SK-N-SH (cell line): Measurements from ENCODE around the gene UCHL3. TPM values are rescaled to one million over a fixed set of nuclear protein-coding genes. Genes with fewer than 3 reads are reported as not detected.

Source experiments
- CTCF ChIA-PET: fragments of 300-600, 350-600 bp; formaldehyde crosslinking; extraction: SDS; loops from one replicate; lab custom pipeline; 2021; lab: Yijun Ruan, JAX
- POLR2A ChIA-PET: fragments of 350-600 bp; sonication (Branson Sonifier 250); formaldehyde crosslinking; extraction: SDS; loops from one replicate; lab custom pipeline; 2020; ENCODE audit warnings: antibody characterized with exemption, inconsistent platforms; lab: Yijun Ruan, JAX
- DNase-seq: peaks from one replicate; pipeline ENCODE4 v3.0.0; 2012
- H2AFZ ChIP-seq: fragments of 200-600 bp; sonication (generic); 2 replicates; pipeline ENCODE4 v1.8.1; 2016; ENCODE audit warnings: antibody characterized with exemption, mild to moderate bottlenecking, low read depth
- H3F3A ChIP-seq: fragments of 200-600 bp; sonication (generic); replicated peaks from 2 replicates; pipeline ENCODE3; 2016; ENCODE audit warnings: antibody characterized with exemption, mild to moderate bottlenecking; ENCODE audit not compliant: insufficient read depth
- H3K27ac ChIP-seq, 2 experiments: fragments of 200-500 bp in 1 of 2; fragments of 200-600 bp in 1 of 2; sonication (Bioruptor generic) in 1 of 2; sonication (generic), shearing (Covaris generic) in 1 of 2; 2 replicates each; pipeline versions ENCODE4 v1.5.1 to v1.6.1; 2014 to 2016; ENCODE audit warnings: low read depth in 2 of 2, inconsistent platforms in 1 of 2, low read length in 1 of 2, mild to moderate bottlenecking in 1 of 2, mixed read lengths in 1 of 2
- H3K27me3 ChIP-seq: fragments of 200-600 bp; sonication (generic), shearing (Covaris generic); 2 replicates; pipeline ENCODE4 v1.6.1; 2016; ENCODE audit warnings: mixed run types; ENCODE audit not compliant: insufficient read depth
- H3K36me3 ChIP-seq, 2 experiments: fragments of 200-500 bp in 1 of 2; fragments of 200-600 bp in 1 of 2; sonication (Bioruptor generic) in 1 of 2; sonication (generic) in 1 of 2; replicated peaks in 1 of 2; 2 replicates each; pipeline versions ENCODE3 to v1.5.1; 2014 to 2016; ENCODE audit warnings: low read length in 1 of 2, mild to moderate bottlenecking in 1 of 2; ENCODE audit not compliant: insufficient read depth in 2 of 2, control insufficient read depth in 1 of 2
- H3K4me1 ChIP-seq, 2 experiments: fragments of 200-500 bp in 1 of 2; fragments of 200-600 bp in 1 of 2; sonication (Bioruptor generic) in 1 of 2; sonication (generic), shearing (Covaris generic) in 1 of 2; 2 replicates each; pipeline versions ENCODE4 v1.5.1 to v1.6.1; 2014 to 2016; ENCODE audit warnings: low read depth in 1 of 2, low read length in 1 of 2, mixed run types in 1 of 2; ENCODE audit not compliant: insufficient read depth in 2 of 2, control insufficient read depth in 1 of 2
- H3K4me2 ChIP-seq: fragments of 200-600 bp; sonication (generic), shearing (Covaris generic); 2 replicates; pipeline ENCODE4 v1.6.1; 2017; ENCODE audit warnings: mixed run types
- H3K4me3 ChIP-seq, 2 experiments: fragments of 200-500 bp in 1 of 2; fragments of 200-600 bp in 1 of 2; sonication (Bioruptor generic) in 1 of 2; sonication (generic), shearing (Covaris generic) in 1 of 2; 2 replicates each; pipeline versions ENCODE4 v1.5.1 to v1.8.1; 2014 to 2016; ENCODE audit warnings: low read depth in 2 of 2, inconsistent platforms in 1 of 2, low read length in 1 of 2, mild to moderate bottlenecking in 1 of 2, mixed read lengths in 1 of 2, moderate library complexity in 1 of 2
- H3K79me2 ChIP-seq: fragments of 200-600 bp; sonication (generic); 2 replicates; pipeline ENCODE4 v1.8.1; 2017; ENCODE audit warnings: mild to moderate bottlenecking; ENCODE audit not compliant: insufficient read depth
- H3K9ac ChIP-seq: fragments of 200-600 bp; sonication (generic); 2 replicates; pipeline ENCODE4 v1.6.1; 2017; ENCODE audit warnings: mixed run types
- H3K9me2 ChIP-seq: fragments of 200-600 bp; sonication (generic); 2 replicates; pipeline ENCODE4 v1.6.1; 2017; ENCODE audit warnings: mixed run types
- H3K9me3 ChIP-seq: fragments of 200-600 bp; sonication (generic); 2 replicates; pipeline ENCODE4 v1.6.1; 2017; ENCODE audit warnings: mixed run types, mild to moderate bottlenecking, moderate library complexity
- H4K20me1 ChIP-seq: fragments of 200-600 bp; sonication (generic); 2 replicates; pipeline ENCODE4 v1.6.1; 2017; ENCODE audit warnings: mild to moderate bottlenecking, mixed run types; ENCODE audit not compliant: insufficient read depth
- CHD2 ChIP-seq: fragments of 150-350 bp; IDR thresholded peaks from 2 replicates; pipeline ENCODE4 v1.6.1; 2018; ENCODE audit warnings: low read length; ENCODE audit not compliant: partially characterized antibody
- CTCF ChIP-seq: fragments of 200-600 bp; sonication (generic); IDR thresholded peaks from 2 replicates; pipeline ENCODE4 v1.6.1; 2017; ENCODE audit warnings: antibody characterized with exemption, mild to moderate bottlenecking, moderate library complexity
- EP300 ChIP-seq, 2 experiments: IDR thresholded peaks; 2 replicates each; pipeline versions ENCODE4 v1.4.0 to v1.6.1; 2012; ENCODE audit warnings: borderline replicate concordance in 1 of 2, low read depth in 1 of 2, low read length in 1 of 2
- EZH2phosphoT487 ChIP-seq: fragments of 200-600 bp; sonication (generic); IDR thresholded peaks from 2 replicates; pipeline ENCODE4 v1.6.1; 2017; ENCODE audit warnings: low read depth, mixed run types, mild to moderate bottlenecking, antibody characterized with exemption, moderate library complexity, borderline replicate concordance
- FOSL2 ChIP-seq: IDR thresholded peaks from 2 replicates; pipeline ENCODE4 v1.4.0; 2012; ENCODE audit warnings: low read depth, mild to moderate bottlenecking, moderate library complexity, borderline replicate concordance
- FOXJ3 ChIP-seq: sonication (generic); formaldehyde crosslinking; IDR thresholded peaks from 2 replicates; pipeline ENCODE4 v1.5.1; 2020; ENCODE audit warnings: mild to moderate bottlenecking, missing genetic modification reagents
- FOXM1 ChIP-seq: IDR thresholded peaks from 2 replicates; pipeline ENCODE4 v1.4.0; 2012; ENCODE audit warnings: low read depth, mild to moderate bottlenecking
- GABPA ChIP-seq: IDR thresholded peaks from 2 replicates; pipeline ENCODE4 v1.4.0; 2012; ENCODE audit warnings: low read depth, mild to moderate bottlenecking
- JUND ChIP-seq: IDR thresholded peaks from 2 replicates; pipeline ENCODE4 v1.4.0; 2012
- MXI1 ChIP-seq: IDR thresholded peaks from 2 replicates; pipeline ENCODE4 v1.6.1; 2012; ENCODE audit warnings: mild to moderate bottlenecking, low read depth, low read length, improper control_type of control experiment
- NRF1 ChIP-seq: IDR thresholded peaks from 2 replicates; pipeline ENCODE4 v1.6.1; 2012; ENCODE audit warnings: low read depth, mild to moderate bottlenecking, low read length
- RXRA ChIP-seq: IDR thresholded peaks from 2 replicates; pipeline ENCODE4 v1.4.0; 2012; ENCODE audit warnings: low read depth, mild to moderate bottlenecking, borderline replicate concordance
- SMC3 ChIP-seq: IDR thresholded peaks from 2 replicates; pipeline ENCODE4 v1.6.1; 2012; ENCODE audit warnings: low read depth, low read length, improper control_type of control experiment
- TEAD4 ChIP-seq: IDR thresholded peaks from 2 replicates; pipeline ENCODE4 v1.4.0; 2012; ENCODE audit warnings: mild to moderate bottlenecking, borderline replicate concordance; ENCODE audit not compliant: insufficient read depth
- USF1 ChIP-seq: IDR thresholded peaks from 2 replicates; pipeline ENCODE4 v1.4.0; 2012; ENCODE audit warnings: low read depth, borderline replicate concordance
- WGBS: methylation state at CpG from one replicate; pipeline ENCODE4 v1.1.6; 2017; ENCODE audit warnings: low lambda C conversion rate; 5-methylcytosine and 5-hydroxymethylcytosine counted together
- polyA plus RNA-seq, 3 experiments: library from polyadenylated mRNA; depleted of rRNA; stranded (reverse); fragments of >200 nt; gene quantifications; 2 replicates each; pipeline ENCODE4 v1.2.3, GENCODE V29; 2012
- TF ChIP-seq, protein P1 (sequence below): fragments of 150-350 bp; IDR thresholded peaks from 2 replicates; pipeline ENCODE4 v1.6.1; 2016; ENCODE audit warnings: mild to moderate bottlenecking, low read depth, low read length

UCHL3 gene
- polyA plus RNA-seq, 1 of the 3 experiments (the other 2 are of a cell fraction) = 28.8 TPM

DNA sequence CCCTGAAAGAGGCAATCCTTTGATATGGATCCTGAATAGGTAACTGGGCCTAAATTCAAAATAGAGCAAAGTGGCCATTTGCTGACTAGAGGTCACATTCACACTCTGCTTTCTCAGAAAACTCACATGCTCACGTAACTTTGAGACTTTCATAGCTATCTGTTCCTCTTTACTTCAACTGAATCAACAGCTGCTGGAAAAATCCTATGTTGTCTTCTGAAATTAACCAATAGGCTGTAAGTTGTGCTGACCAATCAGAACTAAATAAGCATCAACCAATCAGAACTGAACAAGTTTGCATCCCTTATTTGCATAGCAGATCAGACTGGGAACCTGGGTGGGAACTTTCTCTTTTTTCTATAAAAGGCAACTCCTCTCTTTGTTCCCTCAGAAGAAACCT is 43.6 kb upstream of the UCHL3 start:
- H3K9me2 ChIP-seq = no peaks in the 10 kb centered on the region
- H3K4me1 ChIP-seq = no peaks in the 10 kb centered on the region
- WGBS = 78% methylated on average over 1 of the region's 1 CpG
- no peak overlapping the region for H3K4me2 ChIP-seq
- H3K27ac ChIP-seq = no peak overlapping the region
- H3K4me3 ChIP-seq = no peak overlapping the region
- POLR2A ChIA-PET = no interaction called here
- H4K20me1 ChIP-seq = no peaks in the 10 kb centered on the region
- no peak overlapping the region for H2AFZ ChIP-seq
- no peaks in the 10 kb centered on the region for H3K27me3 ChIP-seq
- no peak for TF ChIP-seq FOXJ3 (CRISPR knock-in tag)
- no peak for TF ChIP-seq NRF1
- TF ChIP-seq RXRA = no peak
- TF ChIP-seq GABPA = no peak
- no peak for TF ChIP-seq FOSL2
- TF ChIP-seq CHD2 = no peak
- no peak for TF ChIP-seq TEAD4
- no peak for TF ChIP-seq SMC3
- no peak for TF ChIP-seq MXI1
- TF ChIP-seq, protein P1, sequence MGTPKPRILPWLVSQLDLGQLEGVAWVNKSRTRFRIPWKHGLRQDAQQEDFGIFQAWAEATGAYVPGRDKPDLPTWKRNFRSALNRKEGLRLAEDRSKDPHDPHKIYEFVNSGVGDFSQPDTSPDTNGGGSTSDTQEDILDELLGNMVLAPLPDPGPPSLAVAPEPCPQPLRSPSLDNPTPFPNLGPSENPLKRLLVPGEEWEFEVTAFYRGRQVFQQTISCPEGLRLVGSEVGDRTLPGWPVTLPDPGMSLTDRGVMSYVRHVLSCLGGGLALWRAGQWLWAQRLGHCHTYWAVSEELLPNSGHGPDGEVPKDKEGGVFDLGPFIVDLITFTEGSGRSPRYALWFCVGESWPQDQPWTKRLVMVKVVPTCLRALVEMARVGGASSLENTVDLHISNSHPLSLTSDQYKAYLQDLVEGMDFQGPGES = no peak
- TF ChIP-seq EP300 (IDR thresholded peaks at IDR 0.05; ENCODE audit: borderline replicate concordance in 1 of 2, low read depth in 1 of 2, low read length in 1 of 2) = no peak
- H3K9ac ChIP-seq = no peak overlapping the region
- H3K79me2 ChIP-seq = no peaks in the 10 kb centered on the region
- CTCF ChIA-PET = interaction anchor here (0.9 kb wide), 1 partner anchor 134 kb away, joined by 3 read pairs; no protein-coding TSS in a partner anchor
- no peaks in the 10 kb centered on the region for H3K9me3 ChIP-seq
- no peaks in the 10 kb centered on the region for H3K36me3 ChIP-seq
- H3F3A ChIP-seq = no peaks in the 10 kb centered on the region
- no peak for DNase-seq

DNA sequence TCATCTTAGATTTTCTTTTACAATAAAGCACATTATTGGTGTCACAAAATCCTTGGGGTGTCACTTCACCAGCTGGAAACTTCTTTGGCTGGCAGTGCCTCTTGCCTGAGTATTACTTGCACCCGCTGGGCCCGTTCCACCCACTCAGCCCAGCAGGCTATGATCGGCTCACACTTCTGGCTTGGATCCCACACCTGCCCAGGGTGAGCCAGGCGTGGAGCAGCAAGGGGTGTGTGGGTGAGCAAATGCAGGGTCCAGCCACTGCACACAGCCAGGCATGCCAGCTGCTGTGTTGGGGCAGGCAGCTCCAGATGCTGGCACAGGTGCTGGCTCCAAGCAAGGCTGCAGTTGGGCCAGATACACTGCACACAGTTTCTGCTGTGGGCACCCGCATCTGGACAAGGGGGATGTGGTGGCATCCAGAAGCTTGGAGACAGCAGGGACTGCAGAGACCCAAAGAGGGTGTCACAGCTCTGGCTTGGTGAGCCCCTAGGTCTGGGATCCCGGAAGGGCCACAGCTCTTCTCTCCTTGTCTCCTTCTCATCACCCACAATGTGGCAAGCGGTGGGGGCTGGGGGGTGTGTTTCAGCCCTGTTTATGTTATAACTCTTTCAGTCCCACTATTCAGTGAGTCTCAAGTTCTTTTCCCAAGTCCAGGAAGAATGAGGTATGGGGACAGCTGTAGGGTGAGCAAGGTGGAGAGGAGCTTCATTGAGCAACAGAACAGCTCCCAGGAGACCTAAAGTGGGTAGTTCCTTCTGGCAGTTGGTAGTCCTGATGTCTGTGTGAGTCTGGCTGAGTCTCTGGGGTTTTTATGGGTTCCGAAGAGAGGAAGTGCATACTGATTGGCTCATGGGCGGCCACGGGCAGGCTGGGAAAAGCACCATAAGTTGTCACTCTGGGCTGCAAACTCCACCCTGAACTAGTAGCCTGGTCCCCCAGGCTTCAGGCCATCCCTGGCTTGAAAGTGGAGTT is 42.3 kb upstream of the UCHL3 start:
- Histone ChIP-seq H3K9me2 (no peaks in the 10 kb centered on the region), H3K36me3 (no peaks in the 10 kb centered on the region), H3K79me2 (no peaks in the 10 kb centered on the region), H3K9me3 (no peaks in the 10 kb centered on the region), H3K27ac (no peak overlapping the region), H3K4me1 (no peaks in the 10 kb centered on the region; a peak in 1 of 4 replicates), H3K4me2 (no peak overlapping the region), H4K20me1 (no peaks in the 10 kb centered on the region), H3K9ac (no peak overlapping the region), H2AFZ (no peak overlapping the region), H3F3A (no peaks in the 10 kb centered on the region), H3K4me3 (no peak overlapping the region), H3K27me3 (no peaks in the 10 kb centered on the region)
- no peak for DNase-seq
- no peak for TF ChIP-seq TEAD4
- TF ChIP-seq USF1 = no peak
- TF ChIP-seq EP300 (IDR thresholded peaks at IDR 0.05; ENCODE audit: borderline replicate concordance in 1 of 2, low read depth in 1 of 2, low read length in 1 of 2) = no peak
- no peak for TF ChIP-seq CTCF
- TF ChIP-seq JUND = no peak
- TF ChIP-seq EZH2phosphoT487 = no peak
- TF ChIP-seq FOXM1 = no peak
- TF ChIP-seq FOSL2 = no peak
- no peak for TF ChIP-seq MXI1
- ChIA-PET POLR2A (no interaction called here), CTCF (interaction anchor here (0.9 to 1.5 kb wide), 2 partner anchors 12 to 135 kb away, joined by 3 read pairs; no protein-coding TSS in a partner anchor)
- WGBS = 86% methylated on average over 8 of the region's 10 CpGs
